GM19372 (cell line): ENCODE results near the gene TADA3.

Source experiments
- ATAC-seq: cut with Tn5 transposase; IDR thresholded peaks from one replicate; pipeline ENCODE4 v1.9.1; 2021; ENCODE audit warnings: mild to moderate bottlenecking, low read depth, moderate library complexity; ENCODE audit not compliant: unreplicated experiment

The TADA3 gene

GRCh38 chr3:9732080-9732739 is 60.1 kb downstream of the TADA3 start:
- no peak for ATAC-seq

GRCh38 chr3:9731206-9732079 is 60.8 kb downstream of the TADA3 start, which contains the start of gene BRPF1:
Gene BRPF1 (plus strand): TSS chr3:9731735. CDS start chr3:9734141, 2,406 bp downstream.
- ATAC-seq: peak; percentile 87

GRCh38 chr3:9730657-9731205 is 61.5 kb downstream of the TADA3 start:
- ATAC-seq: peak; percentile 40
